Activated CD4-positive, alpha-beta T cell treated with anti-CD3 and anti-CD28 coated beads, Interleukin-2, amount 50 U/mL, for 24 hours (primary cell): Measurements from ENCODE around the gene TINAGL1.

Source experiments
- DNase-seq, 2 donors: peaks; one replicate each; pipeline ENCODE4 v3.0.0-alpha.2; 2020; ENCODE audit warnings: low read depth in 1 of 2, low spot score in 1 of 2

TINAGL1 gene

DNA sequence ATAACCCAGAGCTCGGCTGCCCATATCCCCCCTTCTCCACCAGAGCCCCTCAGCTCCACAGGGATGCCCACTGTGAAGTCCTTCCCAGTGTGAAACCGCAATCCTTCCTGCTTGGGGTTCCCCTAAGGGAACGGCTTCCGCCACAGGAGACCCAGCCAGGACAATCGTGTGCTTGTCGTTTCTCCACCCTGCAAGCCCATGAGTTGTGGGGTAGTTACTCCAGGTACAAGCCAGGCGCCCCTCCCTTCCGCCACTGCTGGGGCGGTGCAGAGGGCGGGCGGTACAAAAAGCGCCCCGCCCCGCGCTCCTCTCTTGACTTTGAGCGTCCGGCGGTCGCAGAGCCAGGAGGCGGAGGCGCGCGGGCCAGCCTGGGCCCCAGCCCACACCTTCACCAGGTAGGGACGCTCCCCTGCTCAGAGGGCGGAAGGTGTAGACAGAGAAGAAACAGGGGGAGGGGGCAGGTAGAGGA, at the start of gene TINAGL1:
TINAGL1 (plus strand) TSS at position 315 of the 469 bp plus-strand sequence. CDS start 634 bp downstream, outside the sequence.
- no peak for DNase-seq

GRCh38 chr1:31529999-31530684, 46.2 kb upstream of the TINAGL1 start:
- no peak for DNase-seq

GRCh38 chr1:31531177-31531999, 44.9 kb upstream of the TINAGL1 start:
- no peak for DNase-seq

DNA sequence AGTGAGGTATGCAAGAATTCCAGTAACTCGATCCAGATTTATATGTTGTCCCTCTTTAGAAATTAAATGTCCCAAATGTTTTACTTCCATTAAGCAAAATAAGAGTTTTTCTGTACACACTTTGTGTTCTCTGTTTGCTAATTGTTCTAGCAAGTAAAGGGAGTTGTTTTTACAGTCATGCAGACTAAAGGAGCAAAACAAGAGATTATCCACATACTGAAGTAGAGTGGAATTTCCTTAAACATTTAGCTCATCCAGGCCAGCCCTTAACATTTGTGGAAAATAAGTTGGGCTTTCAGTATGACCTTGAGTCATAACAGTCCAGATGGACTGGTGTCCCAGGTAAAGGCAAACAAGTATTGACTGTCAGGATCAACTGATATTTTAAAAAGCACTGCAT, 44.1 kb upstream of the TINAGL1 start:
- no peak for DNase-seq

- no peak for DNase-seq
Observed at GRCh38 chr1:31535561-31535960, 40.8 kb upstream of the TINAGL1 start.

- no peak for DNase-seq
Observed at GRCh38 chr1:31539329-31539728, 37.0 kb upstream of the TINAGL1 start.

- no peak for DNase-seq
Observed at GRCh38 chr1:31541194-31541593, 35.1 kb upstream of the TINAGL1 start.

DNA sequence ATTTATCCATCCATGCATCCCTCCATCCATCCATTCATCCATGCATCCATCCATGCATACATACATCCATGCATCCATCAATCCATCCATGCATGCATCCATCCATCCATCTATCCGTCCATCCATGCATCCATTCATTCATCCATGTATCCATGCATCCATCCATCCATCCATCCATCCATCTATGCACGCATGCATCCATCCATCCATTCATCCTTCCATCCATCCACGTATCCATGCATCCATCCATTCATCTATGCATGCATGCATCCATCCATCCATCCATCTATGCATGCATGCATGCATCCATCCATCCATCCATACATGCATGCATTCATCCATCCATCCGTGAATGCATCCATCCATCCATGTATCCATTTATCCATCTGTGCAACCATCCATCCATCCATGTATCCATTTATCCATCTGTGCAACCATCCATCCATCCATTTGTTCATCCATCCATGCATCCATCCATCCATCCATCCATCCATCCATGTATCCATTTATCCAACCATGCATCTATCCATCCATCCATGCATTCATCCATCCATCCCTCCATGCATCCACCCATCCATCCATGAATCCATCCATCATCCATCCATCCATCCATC, 30.3 kb upstream of the TINAGL1 start:
- no peak for DNase-seq

DNA sequence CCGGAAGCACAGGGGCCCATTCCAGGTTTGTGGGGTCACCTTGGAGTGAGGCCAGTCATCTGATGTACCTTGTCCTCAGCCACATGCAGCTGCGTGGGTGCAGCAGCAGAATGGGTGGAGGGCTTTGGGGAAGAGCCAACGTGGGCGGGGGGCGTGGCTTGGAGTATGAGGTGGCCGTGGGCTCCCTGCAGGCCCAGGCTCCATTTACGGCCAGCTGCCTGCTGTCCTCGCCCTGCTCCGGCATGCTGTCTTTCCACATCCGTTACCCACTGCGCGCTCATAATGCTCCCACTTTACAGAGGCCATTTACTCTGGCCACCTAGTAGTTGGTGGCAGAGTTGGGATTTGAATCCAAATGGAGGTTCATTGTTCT, 27.8 kb upstream of the TINAGL1 start:
- DNase-seq = no peak

GRCh38 chr1:31548907-31549808, 27.2 kb upstream of the TINAGL1 start:
- peak; percentile 85 to 90 for DNase-seq

DNA sequence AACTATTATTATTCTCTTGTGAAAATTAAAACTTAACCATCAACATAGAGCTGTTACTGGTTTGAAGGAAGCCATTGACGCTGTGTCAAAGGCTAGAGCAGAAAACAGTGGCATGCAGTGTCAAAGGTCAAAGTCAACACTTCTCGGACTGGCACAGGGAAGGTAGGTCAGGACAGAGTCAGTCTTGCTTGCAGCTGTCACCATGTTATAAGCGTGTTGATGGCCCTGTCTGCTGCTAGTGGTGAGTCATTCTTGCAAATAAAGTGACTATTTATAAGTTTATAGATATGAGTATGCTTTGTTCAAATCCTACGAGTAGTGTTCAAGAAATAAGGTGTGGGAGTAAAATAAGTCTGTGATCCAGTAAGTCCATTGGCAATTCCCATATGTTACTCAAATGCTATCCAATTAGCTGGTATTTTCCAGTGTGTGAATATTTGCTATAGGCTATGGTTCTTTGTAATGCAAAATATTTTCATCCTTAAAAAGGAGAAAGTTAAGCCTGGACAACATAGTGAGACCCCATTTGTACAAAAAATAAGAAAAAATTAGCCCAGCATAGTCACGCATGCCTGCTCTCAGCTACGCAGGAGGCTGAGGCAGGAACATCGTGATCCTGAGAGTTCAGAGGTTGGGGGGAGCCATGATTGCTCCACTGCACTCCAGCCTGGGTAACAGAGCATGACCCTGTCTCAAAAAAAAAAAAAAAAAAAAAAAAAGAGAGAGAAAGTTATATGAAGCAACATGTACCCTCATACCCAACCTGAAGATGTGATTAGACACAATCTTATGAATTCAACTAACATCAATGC, 26.3 kb upstream of the TINAGL1 start:
- no peak for DNase-seq

- DNase-seq = no peak
Observed at GRCh38 chr1:31551208-31551607, 25.1 kb upstream of the TINAGL1 start.

GRCh38 chr1:31552489-31552888, 23.8 kb upstream of the TINAGL1 start:
- DNase-seq = no peak

- DNase-seq = no peak
Observed at GRCh38 chr1:31556481-31557006, 19.8 kb upstream of the TINAGL1 start.

- no peak for DNase-seq
Observed at GRCh38 chr1:31559715-31560114, 16.6 kb upstream of the TINAGL1 start.

DNA sequence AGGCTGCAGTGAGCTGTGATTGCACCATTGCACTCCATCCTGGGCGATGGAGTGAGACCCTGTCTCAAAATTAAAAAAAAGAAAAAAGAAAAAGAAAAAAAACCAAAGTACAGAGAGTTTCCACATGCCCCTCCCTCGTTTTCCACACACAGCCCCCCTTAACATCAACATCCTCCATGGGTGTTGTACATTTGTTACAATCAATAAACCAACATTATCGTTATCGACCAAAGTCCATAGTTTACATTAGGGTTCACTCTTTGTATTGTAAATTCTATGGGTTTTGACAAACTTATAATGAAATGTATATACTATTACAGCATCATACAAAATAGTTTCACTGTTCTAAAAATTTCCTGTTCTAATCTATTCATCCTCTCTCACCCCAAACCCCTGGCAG, 15.9 kb upstream of the TINAGL1 start:
- DNase-seq = no peak

- no peak for DNase-seq
Observed at GRCh38 chr1:31562707-31563360, 13.5 kb upstream of the TINAGL1 start.

- DNase-seq = no peak
Observed at GRCh38 chr1:31564606-31564989, 11.7 kb upstream of the TINAGL1 start.

GRCh38 chr1:31567956-31568570, 8.3 kb upstream of the TINAGL1 start:
- DNase-seq = no peak
